CD4-positive, alpha-beta T cell (primary cell): ENCODE data around the gene LLGL2. TPM values are rescaled to one million over a fixed set of nuclear protein-coding genes. Genes with fewer than 3 reads are reported as not detected.
A peak's percentile ranks its signal among the peaks of the same experiment; 100 is the strongest.

Source experiments
- ATAC-seq: fragments of 200-7000 bp; cut with Tn5 transposase; one replicate; pipeline ENCODE4 v1.10.0; 2022; ENCODE audit warnings: mild to moderate bottlenecking; ENCODE audit not compliant: poor library complexity
- CTCF ChIA-PET: fragments of 350-600 bp; sonication (Branson Sonifier 250); formaldehyde crosslinking; loops from one replicate; lab custom pipeline; 2021; ENCODE audit warnings: antibody characterized with exemption, inconsistent platforms; lab: Charles Lee
- POLR2A ChIA-PET: fragments of 350-600 bp; sonication (Branson Sonifier 250); formaldehyde crosslinking; loops from one replicate; lab custom pipeline; 2021; ENCODE audit warnings: antibody characterized with exemption, inconsistent platforms; lab: Charles Lee
- DNase-seq, 14 experiments: peaks; one replicate each; pipeline ENCODE4 v3.0.0-alpha.2; 2013 to 2020; ENCODE audit warnings: mixed read lengths in 2 of 14
- H3K27ac ChIP-seq, 2 donors: one replicate each; pipeline versions ENCODE4 v1.5.1 to v1.7.0; 2013; ENCODE audit warnings: low read length in 2 of 2, low read depth in 1 of 2, mild to moderate bottlenecking in 1 of 2
- H3K27me3 ChIP-seq, 2 experiments: 1 replicate in 1 of 2; 2 replicates in 1 of 2; pipeline versions ENCODE4 v1.6.1 to v1.7.0; 2013; ENCODE audit warnings: low read length in 2 of 2, control low read depth in 1 of 2, mild to moderate bottlenecking in 1 of 2, moderate library complexity in 1 of 2; ENCODE audit not compliant: insufficient read depth in 2 of 2, control insufficient read depth in 1 of 2
- H3K36me3 ChIP-seq: one replicate; pipeline ENCODE4 v1.6.1; 2013; ENCODE audit warnings: low read length, control low read depth; ENCODE audit not compliant: insufficient read depth
- H3K4me1 ChIP-seq: one replicate; pipeline ENCODE4 v1.6.1; 2013; ENCODE audit warnings: low read length, control low read depth; ENCODE audit not compliant: insufficient read depth
- H3K4me3 ChIP-seq: one replicate; pipeline ENCODE4 v1.5.1; 2013; ENCODE audit warnings: mild to moderate bottlenecking, low read length, moderate library complexity
- H3K9me3 ChIP-seq, 2 experiments: 1 replicate in 1 of 2; 2 replicates in 1 of 2; pipeline versions ENCODE4 v1.6.1 to v1.7.0; 2013; ENCODE audit warnings: low read length in 2 of 2, mild to moderate bottlenecking in 2 of 2, control low read depth in 1 of 2, moderate library complexity in 1 of 2; ENCODE audit not compliant: control insufficient read depth in 1 of 2, insufficient read depth in 1 of 2
- H3K27ac Mint-ChIP-seq: one replicate; pipeline ENCODE4 v1.8.0; 2020; ENCODE audit warnings: mixed read lengths
- H3K27me3 Mint-ChIP-seq: one replicate; pipeline ENCODE4 v1.8.0; 2021; ENCODE audit warnings: mixed read lengths
- H3K36me3 Mint-ChIP-seq: one replicate; pipeline ENCODE4 v1.8.0; 2021; ENCODE audit warnings: low read depth, mixed read lengths
- H3K4me1 Mint-ChIP-seq: one replicate; pipeline ENCODE4 v1.8.0; 2021; ENCODE audit warnings: low read depth, mixed read lengths
- H3K4me3 Mint-ChIP-seq: one replicate; pipeline ENCODE4 v1.8.0; 2020; ENCODE audit warnings: mild to moderate bottlenecking, mixed read lengths
- H3K9me3 Mint-ChIP-seq: one replicate; pipeline ENCODE4 v1.8.0; 2020; ENCODE audit warnings: mixed read lengths
- intact Hi-C, 2 experiments: fragments of 100-400 bp; cut with DNase I in 1 of 2; cut with micrococcal nuclease in 1 of 2; formaldehyde crosslinking; loops; one replicate each; pipeline versions ENCODE4 v1.15.1 to v1.9.0; 2023 to 2025; cut with DNase I, micrococcal nuclease
- total RNA-seq, 174 experiments: library from RNA in 2 of 174; stranded (reverse) in 2 of 174; gene quantifications; one replicate each; pipeline ENCODE4 v1.2.3 and lab custom pipeline; 2021 to 2026
- TF ChIP-seq, protein P1 (sequence below): fragments of 200-600 bp; IDR thresholded peaks from one replicate; pipeline ENCODE4 v1.8.0; 2022; ENCODE audit warnings: antibody characterized with exemption, mild to moderate bottlenecking

Gene LLGL2
- total RNA-seq, 2 experiments from 2014 or later, result 31.2 to 34.2 TPM

DNA sequence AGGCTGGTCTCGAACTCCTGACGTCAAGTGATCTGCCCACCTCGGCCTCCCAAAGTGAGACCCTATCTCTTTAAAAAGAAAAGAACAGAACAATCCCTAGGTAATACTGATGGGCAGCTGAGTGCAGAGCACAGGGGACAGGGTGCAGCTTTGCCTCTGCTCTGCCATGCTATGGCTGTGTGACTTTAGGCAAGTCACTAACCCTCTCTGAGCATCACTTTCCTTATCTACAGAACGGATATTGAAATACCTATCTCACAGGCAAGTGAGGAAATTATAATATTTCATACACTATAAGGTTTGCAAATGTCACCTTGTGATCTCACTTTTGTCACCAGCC lies 14.3 kb upstream of the LLGL2 start:
- H3K4me1 Mint-ChIP-seq, result no peaks in the 10 kb centered on the region
- no peak overlapping the region for H3K27ac ChIP-seq
- DNase-seq, result no peak
- H3K4me1 ChIP-seq, result peaks cover 17% of the 10 kb centered on the region
- H3K27ac Mint-ChIP-seq, result no peak overlapping the region
- intact Hi-C loops, result no loop called here
- H3K27me3 ChIP-seq, result peaks cover 9 to 10% of the 10 kb centered on the region in 2 experiments
- H3K36me3 Mint-ChIP-seq, result no peaks in the 10 kb centered on the region
- POLR2A ChIA-PET, result no interaction called here
- H3K4me3 ChIP-seq, result no peak overlapping the region
- TF ChIP-seq, protein P1, sequence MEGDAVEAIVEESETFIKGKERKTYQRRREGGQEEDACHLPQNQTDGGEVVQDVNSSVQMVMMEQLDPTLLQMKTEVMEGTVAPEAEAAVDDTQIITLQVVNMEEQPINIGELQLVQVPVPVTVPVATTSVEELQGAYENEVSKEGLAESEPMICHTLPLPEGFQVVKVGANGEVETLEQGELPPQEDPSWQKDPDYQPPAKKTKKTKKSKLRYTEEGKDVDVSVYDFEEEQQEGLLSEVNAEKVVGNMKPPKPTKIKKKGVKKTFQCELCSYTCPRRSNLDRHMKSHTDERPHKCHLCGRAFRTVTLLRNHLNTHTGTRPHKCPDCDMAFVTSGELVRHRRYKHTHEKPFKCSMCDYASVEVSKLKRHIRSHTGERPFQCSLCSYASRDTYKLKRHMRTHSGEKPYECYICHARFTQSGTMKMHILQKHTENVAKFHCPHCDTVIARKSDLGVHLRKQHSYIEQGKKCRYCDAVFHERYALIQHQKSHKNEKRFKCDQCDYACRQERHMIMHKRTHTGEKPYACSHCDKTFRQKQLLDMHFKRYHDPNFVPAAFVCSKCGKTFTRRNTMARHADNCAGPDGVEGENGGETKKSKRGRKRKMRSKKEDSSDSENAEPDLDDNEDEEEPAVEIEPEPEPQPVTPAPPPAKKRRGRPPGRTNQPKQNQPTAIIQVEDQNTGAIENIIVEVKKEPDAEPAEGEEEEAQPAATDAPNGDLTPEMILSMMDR, result no peak
- H3K9me3 ChIP-seq, result peaks cover 0 to 4% of the 10 kb centered on the region in 2 experiments
- ATAC-seq, result no peak
- CTCF ChIA-PET, result no interaction called here
- no peaks in the 10 kb centered on the region for H3K9me3 Mint-ChIP-seq
- H3K36me3 ChIP-seq, result no peaks in the 10 kb centered on the region
- no peaks in the 10 kb centered on the region for H3K27me3 Mint-ChIP-seq
- no peak overlapping the region for H3K4me3 Mint-ChIP-seq

DNA sequence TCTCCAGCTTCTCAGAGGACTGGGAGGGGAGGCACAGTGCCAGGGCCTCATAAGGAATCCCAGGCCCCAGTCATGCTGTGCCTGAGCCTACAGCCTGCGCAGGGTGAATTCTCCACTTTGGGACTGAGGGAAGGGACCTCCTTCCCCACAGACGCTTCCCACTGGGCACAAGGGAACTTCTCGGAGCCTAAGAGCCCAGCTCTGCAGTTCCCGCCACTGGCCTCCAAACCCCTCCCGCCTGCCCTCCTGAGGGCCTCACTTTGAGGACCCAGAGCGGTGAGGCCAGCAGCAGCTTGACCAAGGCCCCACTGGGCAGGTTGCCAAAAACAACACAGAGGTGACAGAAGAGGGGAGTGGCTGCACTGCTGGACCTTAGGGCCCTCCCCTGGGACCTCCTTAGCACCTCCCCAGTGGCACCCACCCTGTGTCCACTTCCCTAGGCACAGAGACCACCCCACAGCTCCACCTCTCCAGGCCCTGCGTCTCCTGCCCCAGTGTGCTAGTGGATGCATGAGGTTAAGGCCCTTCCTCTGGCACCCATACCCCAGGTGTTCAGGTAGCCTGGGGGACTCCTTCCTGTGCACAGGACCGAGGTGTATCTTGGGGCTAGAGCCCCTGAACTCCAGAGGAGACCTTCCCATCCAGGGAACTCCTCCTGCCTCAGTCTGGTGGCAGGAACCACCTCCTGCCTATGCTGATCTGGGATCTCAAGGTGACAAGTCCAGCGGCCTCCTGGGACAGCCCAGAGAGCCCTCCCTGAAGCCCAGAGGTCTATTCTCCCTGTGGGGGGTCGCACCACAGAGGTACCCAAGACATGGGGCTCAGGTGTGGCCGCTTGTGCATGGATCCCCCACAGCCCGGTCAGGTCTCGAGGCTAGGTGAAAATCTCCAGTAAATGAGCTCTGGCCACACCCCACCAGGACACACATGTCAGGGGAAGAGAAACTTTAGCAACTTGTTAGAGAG lies 13.6 kb upstream of the LLGL2 start:
- POLR2A ChIA-PET, result no interaction called here
- Histone ChIP-seq H3K9me3 (peaks cover 0 to 4% of the 10 kb centered on the region in 2 experiments), H3K4me3 (no peak overlapping the region), H3K4me1 (peaks cover 19% of the 10 kb centered on the region), H3K36me3 (no peaks in the 10 kb centered on the region), H3K27ac (no peak overlapping the region), H3K27me3 (peaks cover 9 to 10% of the 10 kb centered on the region in 2 experiments)
- CTCF ChIA-PET, result no interaction called here
- Mint-ChIP-seq H3K9me3 (no peaks in the 10 kb centered on the region), H3K27me3 (no peaks in the 10 kb centered on the region), H3K36me3 (no peaks in the 10 kb centered on the region), H3K27ac (no peak overlapping the region), H3K4me3 (no peak overlapping the region), H3K4me1 (no peaks in the 10 kb centered on the region)
- intact Hi-C loops, result no loop called here
- ATAC-seq (no peak), DNase-seq (no peak)
- TF ChIP-seq, protein P1, result no peak

DNA sequence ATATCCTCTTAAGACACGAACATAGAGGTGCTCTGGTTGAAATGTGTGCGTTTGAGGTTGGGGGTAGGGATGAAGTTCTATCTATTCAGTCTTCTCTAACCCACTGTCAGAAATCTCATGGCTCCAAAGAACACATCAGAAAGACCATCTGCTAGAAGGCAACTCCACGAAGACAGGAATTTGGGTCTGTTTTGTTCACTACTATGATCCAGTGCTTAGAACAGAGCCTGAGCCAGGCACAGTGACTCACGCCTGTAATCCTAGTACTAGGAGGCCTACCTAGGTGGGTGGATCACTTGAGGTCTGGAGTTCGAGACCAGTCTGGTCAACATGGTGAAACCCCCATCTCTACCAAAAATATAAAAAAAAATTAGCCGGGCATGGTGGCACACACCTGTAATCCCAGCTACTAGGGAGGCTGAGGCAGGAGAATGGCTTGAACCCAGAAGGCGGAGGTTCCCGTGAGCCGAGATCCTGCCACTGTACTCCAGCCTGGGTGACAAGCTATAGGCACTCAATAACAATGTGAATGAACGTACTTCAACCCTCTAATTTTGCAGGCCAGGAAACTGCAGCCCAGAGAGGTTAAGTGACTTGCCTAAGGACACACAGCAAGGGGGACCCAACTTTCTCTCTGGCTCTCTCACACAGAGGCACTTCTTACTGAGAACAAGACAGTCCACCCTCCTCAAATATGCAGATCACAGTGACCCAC lies 12.4 kb upstream of the LLGL2 start:
- intact Hi-C loops, result no loop called here
- POLR2A ChIA-PET, result interaction anchor here (1.3 kb wide), 1 partner anchor 12 kb away, joined by 4 read pairs; the partner anchor contains the start of gene LLGL2
- H3K9me3 Mint-ChIP-seq, result no peaks in the 10 kb centered on the region
- Histone ChIP-seq H3K4me1 (peaks cover 31% of the 10 kb centered on the region), H3K9me3 (peaks cover 0 to 4% of the 10 kb centered on the region in 2 experiments), H3K27me3 (peaks cover 9 to 10% of the 10 kb centered on the region in 2 experiments), H3K36me3 (no peaks in the 10 kb centered on the region), H3K4me3 (no peak overlapping the region), H3K27ac (no peak overlapping the region)
- H3K36me3 Mint-ChIP-seq, result peaks cover 6% of the 10 kb centered on the region
- peak overlapping the region; percentile 34 for H3K4me3 Mint-ChIP-seq
- no peak for ATAC-seq
- H3K4me1 Mint-ChIP-seq, result peaks cover 11% of the 10 kb centered on the region
- CTCF ChIA-PET, result no interaction called here
- TF ChIP-seq, protein P1, result no peak
- H3K27me3 Mint-ChIP-seq, result no peaks in the 10 kb centered on the region
- DNase-seq, result no peak
- no peak overlapping the region for H3K27ac Mint-ChIP-seq
